ENCODE results near the gene CCDC88B.

The CCDC88B gene

GRCh38 chr11:64368673-64369074 is 28.7 kb downstream of the CCDC88B start:
- H3K4me3 ChIP-seq (ENCODE audit: low read depth, low read length), result no peak overlapping the region
- no peak for DNase-seq (ENCODE audit: low read depth)
- no peak for TF ChIP-seq CTCF (IDR thresholded peaks at IDR 0.05; ENCODE audit: low read depth, low read length, missing control alignments)

- H3K4me3 ChIP-seq (ENCODE audit: low read depth, low read length), result no peak overlapping the region
- DNase-seq (ENCODE audit: low read depth), result no peak
- TF ChIP-seq CTCF (IDR thresholded peaks at IDR 0.05; ENCODE audit: low read depth, low read length, missing control alignments), result no peak
Measured at GRCh38 chr11:64369440-64370421, 29.7 kb downstream of the CCDC88B start.

GRCh38 chr11:64371201-64371600 is 31.2 kb downstream of the CCDC88B start:
- no peak overlapping the region for H3K4me3 ChIP-seq (ENCODE audit: low read depth, low read length)
- no peak for DNase-seq (ENCODE audit: low read depth)
- no peak for TF ChIP-seq CTCF (IDR thresholded peaks at IDR 0.05; ENCODE audit: low read depth, low read length, missing control alignments)

GRCh38 chr11:64372021-64372420 is 32.0 kb downstream of the CCDC88B start:
- DNase-seq (ENCODE audit: low read depth), result no peak
- TF ChIP-seq CTCF (IDR thresholded peaks at IDR 0.05; ENCODE audit: low read depth, low read length, missing control alignments), result no peak
- H3K4me3 ChIP-seq (ENCODE audit: low read depth, low read length), result no peak overlapping the region

GRCh38 chr11:64372802-64373597 is 33.0 kb downstream of the CCDC88B start:
- no peak for DNase-seq (ENCODE audit: low read depth)
- H3K4me3 ChIP-seq (ENCODE audit: low read depth, low read length), result no peak overlapping the region

GRCh38 chr11:64373598-64373974 is 33.6 kb downstream of the CCDC88B start:
- no peak for DNase-seq (ENCODE audit: low read depth)
- TF ChIP-seq CTCF (IDR thresholded peaks at IDR 0.05; ENCODE audit: low read depth, low read length, missing control alignments), result no peak
- H3K4me3 ChIP-seq (ENCODE audit: low read depth, low read length), result no peak overlapping the region

More at GRCh38 chr11:64372802-64373597, 33.0 kb downstream of the CCDC88B start:
- TF ChIP-seq CTCF (IDR thresholded peaks at IDR 0.05; ENCODE audit: low read depth, low read length, missing control alignments), result no peak

All from GM12864 (cell line).